Endothelial cell of umbilical vein (primary cell): ENCODE data around the gene CNTFR. TPM values are rescaled to one million over a fixed set of nuclear protein-coding genes. Genes with fewer than 3 reads are reported as not detected.

ENCODE experiments used
- BruUV-seq: library from RNA; stranded (reverse); fragments of 400-500 nt; replicated peaks from 2 replicates; lab custom pipeline; 2021; lab: Mats Ljungman, UMichigan
- CTCF ChIA-PET: fragments of 300-600, 350-600 bp; sonication (Branson Sonifier 250); formaldehyde crosslinking; loops from one replicate; lab custom pipeline; 2021; ENCODE audit warnings: antibody characterized with exemption, inconsistent platforms; lab: Charles Lee
- POLR2A ChIA-PET: fragments of 300-600, 350-600 bp; sonication (Branson Sonifier 250); formaldehyde crosslinking; loops from one replicate; lab custom pipeline; 2021; ENCODE audit warnings: antibody characterized with exemption, inconsistent platforms; lab: Charles Lee
- DNase-seq: peaks from one replicate; pipeline ENCODE4 v3.0.0-alpha.2; 2011; ENCODE audit warnings: low read depth, low spot score
- FAIRE-seq: peaks from 2 replicates; lab custom pipeline; 2011; peaks lifted over from hg19 to GRCh38; lab: Jason Lieb, UNC
- H2AFZ ChIP-seq: 2 replicates; pipeline ENCODE4 v1.6.0; 2012; ENCODE audit warnings: low read depth, low read length, control low read depth, inconsistent platforms
- H3K27ac ChIP-seq: 2 replicates; pipeline ENCODE4 v1.5.1; 2011; ENCODE audit warnings: low read depth, mild to moderate bottlenecking, control low read depth, low read length, moderate library complexity; ENCODE audit not compliant: insufficient read depth
- H3K27me3 ChIP-seq, 2 experiments: 2 replicates each; pipeline versions ENCODE4 v1.6.0 to v1.6.1; 2011; ENCODE audit warnings: low read length in 2 of 2, mixed read lengths in 1 of 2; ENCODE audit not compliant: control insufficient read depth in 2 of 2, insufficient read depth in 2 of 2
- H3K36me3 ChIP-seq, 2 experiments: 2 replicates in 1 of 2; 3 replicates in 1 of 2; pipeline ENCODE4 v1.5.1; 2011; ENCODE audit warnings: low read length in 2 of 2, mild to moderate bottlenecking in 1 of 2, moderate library complexity in 1 of 2; ENCODE audit not compliant: control insufficient read depth in 2 of 2, insufficient read depth in 2 of 2; ENCODE audit errors: extremely low read depth in 1 of 2
- H3K4me1 ChIP-seq: 3 replicates; pipeline ENCODE4 v1.5.1; 2011; ENCODE audit warnings: mild to moderate bottlenecking, low read length; ENCODE audit not compliant: control insufficient read depth, insufficient read depth; ENCODE audit errors: extremely low read depth
- H3K4me2 ChIP-seq: 2 replicates; pipeline ENCODE4 v1.6.1; 2011; ENCODE audit warnings: low read length, control low read depth, mixed read lengths; ENCODE audit not compliant: insufficient read depth
- H3K4me3 ChIP-seq, 3 experiments: fragments of 200-600 bp in 1 of 3; sonication (generic), shearing (Covaris generic) in 1 of 3; replicated peaks in 1 of 3; 2 replicates each; pipeline ENCODE4 v1.5.1; 2011 to 2016; ENCODE audit warnings: control low read depth in 3 of 3, low read length in 3 of 3, mild to moderate bottlenecking in 2 of 3, inconsistent platforms in 1 of 3, low read depth in 1 of 3, moderate library complexity in 1 of 3; ENCODE audit not compliant: insufficient read depth in 1 of 3
- H3K79me2 ChIP-seq: 2 replicates; pipeline ENCODE4 v1.6.0; 2012; ENCODE audit warnings: low read length, inconsistent platforms; ENCODE audit not compliant: control insufficient read depth, insufficient read depth
- H3K9ac ChIP-seq: replicated peaks from 2 replicates; pipeline ENCODE3; 2011; ENCODE audit warnings: low read length, control low read depth; ENCODE audit not compliant: insufficient read depth; ENCODE audit errors: extremely low read depth
- H3K9me1 ChIP-seq: replicated peaks from 3 replicates; pipeline ENCODE4 v1.6.0; 2011; ENCODE audit warnings: mild to moderate bottlenecking, low read length; ENCODE audit not compliant: control insufficient read depth, insufficient read depth; ENCODE audit errors: extremely low read depth
- H3K9me3 ChIP-seq: replicated peaks from 2 replicates; pipeline ENCODE4 v1.5.1; 2012; ENCODE audit warnings: low read length, inconsistent platforms; ENCODE audit not compliant: control insufficient read depth, insufficient read depth
- H4K20me1 ChIP-seq: replicated peaks from 2 replicates; pipeline ENCODE3; 2011; ENCODE audit warnings: mild to moderate bottlenecking, low read length; ENCODE audit not compliant: control insufficient read depth, insufficient read depth; ENCODE audit errors: extremely low read depth
- CTCF ChIP-seq, 2 donors: IDR thresholded peaks; 1 replicate in 1 of 2; 2 replicates in 1 of 2; pipeline ENCODE4 v1.5.1; 2011; ENCODE audit warnings: low read length in 2 of 2, mild to moderate bottlenecking in 2 of 2, moderate library complexity in 2 of 2, control low read depth in 1 of 2, inconsistent platforms in 1 of 2, low read depth in 1 of 2; ENCODE audit not compliant: insufficient read depth in 1 of 2; ENCODE audit errors: extremely low read depth in 1 of 2
- MYC ChIP-seq: IDR thresholded peaks from one replicate; pipeline ENCODE4 v1.6.1; 2011; ENCODE audit warnings: mild to moderate bottlenecking, low read depth, low read length
- POLR2A ChIP-seq: IDR thresholded peaks from 2 replicates; pipeline ENCODE4 v1.6.1; 2012; ENCODE audit warnings: low read depth, mild to moderate bottlenecking, control low read depth, low read length
- POLR2AphosphoS5 ChIP-seq: IDR thresholded peaks from 2 replicates; pipeline ENCODE4 v1.6.1; 2012; ENCODE audit warnings: low read depth, mild to moderate bottlenecking, control low read depth, low read length, moderate library complexity; ENCODE audit not compliant: insufficient read depth
- dilution Hi-C: fragments of 300-500 bp; cut with MboI; formaldehyde crosslinking; loops from one replicate; pipeline ENCODE4 v1.15.0; 2019; ENCODE audit warnings: low sequenced_read_pairs; ENCODE audit not compliant: extremely low pct_ligation_motif_present
- intact Hi-C: fragments of 100-400 bp; cut with micrococcal nuclease; formaldehyde crosslinking; loops from one replicate; pipeline ENCODE4 v1.10.0; 2022
- polyA plus RNA-seq, 4 experiments: library from polyadenylated mRNA; depleted of rRNA in 3 of 4; stranded (reverse) in 3 of 4; unstranded in 1 of 4; fragments of >200 nt; gene quantifications; 2 replicates each; pipeline versions ENCODE4 v1.2.1 to v1.2.3, GENCODE V29; 2011 to 2012; ENCODE audit warnings: missing spikeins in 1 of 4
- total RNA-seq: library from RNA; stranded (reverse); gene quantifications from 2 replicates; pipeline ENCODE4 v1.2.3, GENCODE V29; 2021

The CNTFR gene
- total and polyA plus RNA-seq, 2 donors (not counting 3 experiments of a cell fraction or from before 2014, with no cell fraction given): not detected

DNA sequence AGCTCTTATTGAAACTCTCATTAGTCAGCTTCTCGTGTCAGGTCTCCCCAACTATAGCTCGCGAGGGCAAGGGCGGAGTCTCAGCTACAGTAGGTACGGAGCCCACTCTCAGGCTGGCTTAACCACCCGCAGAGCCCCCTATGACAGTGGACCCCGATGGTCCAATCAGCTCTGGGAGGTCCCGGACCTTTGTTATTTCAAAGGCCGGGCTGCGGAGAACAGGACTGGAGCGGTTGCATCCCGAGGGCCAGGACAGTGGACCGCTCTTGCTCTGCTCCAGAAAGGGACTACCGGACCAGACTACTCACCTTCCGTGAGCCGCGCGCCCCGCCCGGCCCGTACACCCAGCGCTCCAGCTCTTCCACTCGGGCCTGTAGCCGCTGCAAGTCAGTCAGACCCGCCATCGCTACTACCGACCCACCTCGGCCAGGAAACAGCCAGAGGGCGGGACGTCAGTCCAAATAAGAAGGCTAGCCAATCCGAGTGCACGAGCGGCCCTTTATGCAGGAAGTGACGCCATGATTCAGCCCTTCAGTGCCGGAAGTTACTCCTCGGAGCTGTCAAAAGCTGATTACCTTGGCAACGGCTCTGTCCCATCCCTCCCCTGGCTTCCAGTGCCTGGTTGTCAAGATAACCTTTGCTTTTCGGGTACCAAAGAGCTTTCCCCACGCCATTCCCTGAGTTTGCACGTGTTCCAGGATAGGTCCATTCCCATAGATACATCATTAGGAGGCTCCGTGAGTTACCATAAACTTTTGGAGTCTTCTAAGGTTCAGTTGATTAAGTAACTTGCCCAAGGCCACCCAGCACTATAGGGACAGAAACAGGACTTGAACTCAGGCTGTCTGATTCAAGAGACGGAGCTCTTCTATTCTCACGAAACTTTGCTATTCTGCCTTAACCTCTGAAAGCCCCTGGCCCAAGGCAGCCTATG lies 30.8 kb upstream of the CNTFR start, which contains the start of gene DCTN3:
Gene DCTN3 (minus strand): TSS at position 435 of the 934 bp plus-strand sequence. CDS start 31 bp downstream, at position 404.
- Histone ChIP-seq H3K4me1 (peaks cover 10% of the 10 kb centered on the region), H3K9me1 (no peaks in the 10 kb centered on the region), H2AFZ (peak within 1 kb of the TSS; percentile 86), H3K9me3 (no peaks in the 10 kb centered on the region), H3K79me2 (no peaks in the 10 kb centered on the region), H3K9ac (peak within 1 kb of the TSS; percentile 69), H3K27me3 (peaks cover 20 to 24% of the 10 kb centered on the region in 2 experiments), H3K36me3 (peaks cover 0 to 12% of the 10 kb centered on the region in 2 experiments), H3K4me2 (peak within 1 kb of the TSS; percentile 86), H3K4me3 (peak within 1 kb of the TSS; percentile 68 to 78 (median 70)), H3K27ac (no peak within 1 kb of the TSS), H4K20me1 (no peaks in the 10 kb centered on the region)
- dilution Hi-C loops: no loop called here
- ChIA-PET CTCF (interaction anchor here (0.8 to 5.0 kb wide), 10 partner anchors 9 to 217 kb away, joined by 3 to 41 read pairs (median 6); partner anchors contain the start of genes RPP25L and SIGMAR1), POLR2A (no interaction called here)
- BruUV-seq: no TSS peak
- DNase-seq (peak; percentile 91), FAIRE-seq (peak; percentile 100)
- intact Hi-C loops: no loop called here
- TF ChIP-seq CTCF (IDR thresholded peaks at IDR 0.05; ENCODE audit: extremely low read depth in 1 of 2, insufficient read depth in 1 of 2, low read depth in 1 of 2, low read length in 2 of 2) (no peak), POLR2A (peak; percentile 55), MYC (no peak), POLR2AphosphoS5 (peak; percentile 70)
